Neutrophil (primary cell): ENCODE data around the gene EXOC4.
"Not testable (repeated sequence)": the region's sequence is repeated elsewhere in the genome, so short reads cannot be mapped to it uniquely, and the experiment has no call there.

Source experiments
- H3K27ac ChIP-seq: fragments of 200-600 bp; sonication (generic); 2 replicates; pipeline ENCODE4 v1.5.1; 2016; ENCODE audit warnings: mild to moderate bottlenecking, moderate library complexity
- H3K27me3 ChIP-seq: fragments of 200-600 bp; sonication (generic); 2 replicates; pipeline ENCODE4 v1.6.0; 2016; ENCODE audit warnings: mild to moderate bottlenecking
- H3K36me3 ChIP-seq: fragments of 200-600 bp; sonication (generic); 2 replicates; pipeline ENCODE4 v1.5.1; 2017
- H3K4me1 ChIP-seq, 2 experiments: fragments of 200-600 bp in 1 of 2; sonication (generic) in 1 of 2; 1 replicate in 1 of 2; 2 replicates in 1 of 2; pipeline versions ENCODE4 v1.5.1 to v1.6.1; 2013 to 2016; ENCODE audit warnings: low read depth in 1 of 2, low read length in 1 of 2, mild to moderate bottlenecking in 1 of 2, moderate library complexity in 1 of 2; ENCODE audit not compliant: control insufficient read depth in 1 of 2, insufficient read depth in 1 of 2
- H3K4me3 ChIP-seq, 2 experiments: fragments of 200-600 bp in 1 of 2; sonication (generic) in 1 of 2; 1 replicate in 1 of 2; 2 replicates in 1 of 2; pipeline ENCODE4 v1.5.1; 2013 to 2016; ENCODE audit warnings: low read depth in 1 of 2, low read length in 1 of 2, mild to moderate bottlenecking in 1 of 2, moderate library complexity in 1 of 2
- H3K9me3 ChIP-seq: fragments of 200-600 bp; sonication (generic); 2 replicates; pipeline ENCODE4 v1.5.1; 2016
- TF ChIP-seq, protein P1 (sequence below): fragments of 200-600 bp; sonication (generic); IDR thresholded peaks from 2 replicates; pipeline ENCODE4 v1.5.1; 2016; ENCODE audit warnings: antibody characterized with exemption

EXOC4 gene

GRCh38 chr7:133635541-133635940 lies 382.7 kb downstream of the EXOC4 start:
- H3K27ac ChIP-seq = no peak overlapping the region
- no peak overlapping the region for H3K4me3 ChIP-seq
- no peaks in the 10 kb centered on the region for H3K27me3 ChIP-seq
- peaks cover 11 to 21% of the 10 kb centered on the region in 2 experiments for H3K4me1 ChIP-seq
- TF ChIP-seq, protein P1, sequence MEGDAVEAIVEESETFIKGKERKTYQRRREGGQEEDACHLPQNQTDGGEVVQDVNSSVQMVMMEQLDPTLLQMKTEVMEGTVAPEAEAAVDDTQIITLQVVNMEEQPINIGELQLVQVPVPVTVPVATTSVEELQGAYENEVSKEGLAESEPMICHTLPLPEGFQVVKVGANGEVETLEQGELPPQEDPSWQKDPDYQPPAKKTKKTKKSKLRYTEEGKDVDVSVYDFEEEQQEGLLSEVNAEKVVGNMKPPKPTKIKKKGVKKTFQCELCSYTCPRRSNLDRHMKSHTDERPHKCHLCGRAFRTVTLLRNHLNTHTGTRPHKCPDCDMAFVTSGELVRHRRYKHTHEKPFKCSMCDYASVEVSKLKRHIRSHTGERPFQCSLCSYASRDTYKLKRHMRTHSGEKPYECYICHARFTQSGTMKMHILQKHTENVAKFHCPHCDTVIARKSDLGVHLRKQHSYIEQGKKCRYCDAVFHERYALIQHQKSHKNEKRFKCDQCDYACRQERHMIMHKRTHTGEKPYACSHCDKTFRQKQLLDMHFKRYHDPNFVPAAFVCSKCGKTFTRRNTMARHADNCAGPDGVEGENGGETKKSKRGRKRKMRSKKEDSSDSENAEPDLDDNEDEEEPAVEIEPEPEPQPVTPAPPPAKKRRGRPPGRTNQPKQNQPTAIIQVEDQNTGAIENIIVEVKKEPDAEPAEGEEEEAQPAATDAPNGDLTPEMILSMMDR = no peak
- H3K36me3 ChIP-seq = no peaks in the 10 kb centered on the region
- no peaks in the 10 kb centered on the region for H3K9me3 ChIP-seq

GRCh38 chr7:133638857-133639256 lies 386.0 kb downstream of the EXOC4 start:
- no peaks in the 10 kb centered on the region for H3K36me3 ChIP-seq
- TF ChIP-seq, protein P1 = no peak
- no peaks in the 10 kb centered on the region for H3K9me3 ChIP-seq
- no peak overlapping the region for H3K27ac ChIP-seq
- H3K4me3 ChIP-seq = no peak overlapping the region
- H3K27me3 ChIP-seq = no peaks in the 10 kb centered on the region
- peaks cover 0 to 8% of the 10 kb centered on the region in 2 experiments for H3K4me1 ChIP-seq

- Histone ChIP-seq H3K27ac (no peak overlapping the region), H3K4me3 (no peak overlapping the region), H3K27me3 (no peaks in the 10 kb centered on the region), H3K36me3 (no peaks in the 10 kb centered on the region), H3K9me3 (no peaks in the 10 kb centered on the region), H3K4me1 (peaks cover 4 to 15% of the 10 kb centered on the region in 2 experiments)
- TF ChIP-seq, protein P1 = no peak
Observed at GRCh38 chr7:133641436-133641835, 388.6 kb downstream of the EXOC4 start.

- Histone ChIP-seq H3K27me3 (no peaks in the 10 kb centered on the region), H3K4me1 (peaks cover 10 to 21% of the 10 kb centered on the region in 2 experiments), H3K9me3 (no peaks in the 10 kb centered on the region), H3K27ac (no peak overlapping the region), H3K36me3 (no peaks in the 10 kb centered on the region), H3K4me3 (no peak overlapping the region)
- TF ChIP-seq, protein P1 = no peak
Observed at GRCh38 chr7:133642907-133643306, 390.0 kb downstream of the EXOC4 start.

DNA sequence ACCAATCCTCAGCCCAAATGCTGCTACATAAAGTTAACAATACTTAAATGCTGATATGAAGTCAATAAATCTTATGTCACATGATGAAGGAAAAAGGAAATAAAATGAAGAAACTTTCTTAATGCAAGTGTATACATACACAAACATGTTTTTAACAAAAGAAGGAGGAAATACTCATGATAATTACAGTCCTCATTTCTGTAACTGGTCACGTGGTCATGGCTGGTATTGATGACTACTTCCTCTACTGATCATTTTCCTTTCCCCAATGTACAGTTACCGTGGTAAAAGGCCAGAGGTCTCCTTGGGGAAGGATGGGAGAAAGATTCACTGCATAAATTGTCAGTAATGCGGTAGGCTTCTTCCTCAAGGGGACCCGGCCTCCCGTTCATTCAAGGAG lies 390.8 kb downstream of the EXOC4 start:
- not testable (repeated sequence) for H3K9me3 ChIP-seq, H3K4me3 ChIP-seq, H3K27me3 ChIP-seq, H3K36me3 ChIP-seq, H3K27ac ChIP-seq
- H3K4me1 ChIP-seq = peaks cover 10 to 21% of the 10 kb centered on the region in 2 experiments

DNA sequence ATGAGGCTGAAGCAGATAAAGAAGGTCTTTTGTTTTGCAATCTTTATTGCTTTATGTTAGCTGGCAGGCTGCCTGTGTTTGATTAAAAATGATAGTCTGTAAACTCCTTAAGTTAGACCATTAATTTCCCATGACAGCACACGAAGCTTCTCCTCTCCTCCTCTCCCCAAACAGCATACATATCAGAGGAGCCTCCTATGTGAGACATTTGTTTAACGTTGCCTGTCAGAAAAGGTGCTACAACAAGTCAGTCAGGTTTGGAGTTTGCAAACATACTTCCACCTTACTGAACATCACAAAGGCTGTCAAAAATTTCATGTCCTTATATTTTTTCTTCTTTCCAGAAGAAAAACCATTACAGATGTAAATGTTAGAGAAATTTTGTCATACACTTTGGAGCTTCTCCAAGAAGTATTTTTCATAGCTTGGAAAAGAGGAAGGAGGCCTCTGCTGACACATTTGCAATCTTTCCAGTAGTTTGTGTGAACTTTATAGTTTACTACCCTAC lies 393.1 kb downstream of the EXOC4 start:
- Histone ChIP-seq H3K36me3 (no peaks in the 10 kb centered on the region), H3K9me3 (no peaks in the 10 kb centered on the region), H3K27ac (peak overlapping the region; percentile 60), H3K4me3 (no peak overlapping the region), H3K4me1 (peaks cover 14 to 32% of the 10 kb centered on the region in 2 experiments), H3K27me3 (no peaks in the 10 kb centered on the region)
- TF ChIP-seq, protein P1 = no peak
